Left lung (tissue), 10 donors: ENCODE data around the gene SOS1. TPM values are rescaled to one million over a fixed set of nuclear protein-coding genes. Genes with fewer than 3 reads are reported as not detected.

ENCODE experiments used
- ATAC-seq: fragments of 200-7000 bp; cut with Tn5 transposase; one replicate; pipeline ENCODE4 v1.9.1; 2020; ENCODE audit warnings: moderate library complexity
- DNase-seq, 4 donors: peaks; one replicate each; pipeline ENCODE4 v3.0.0-alpha.2; 2013 to 2020
- H3K27ac ChIP-seq, 2 donors: fragments of 200-600 bp; sonication (generic) in 1 of 2; one replicate each; pipeline versions ENCODE4 v1.5.0 to v1.8.0; 2020 to 2021
- H3K27me3 ChIP-seq, 2 donors: fragments of 200-600 bp; sonication (generic) in 1 of 2; one replicate each; pipeline versions ENCODE4 v1.5.0 to v1.8.0; 2020 to 2021
- H3K36me3 ChIP-seq, 2 donors: fragments of 200-600 bp; sonication (generic) in 1 of 2; one replicate each; pipeline versions ENCODE4 v1.5.0 to v1.8.0; 2020 to 2021
- H3K4me1 ChIP-seq, 2 donors: fragments of 200-600 bp; one replicate each; pipeline ENCODE4 v1.8.0; 2021
- H3K4me3 ChIP-seq, 2 donors: fragments of 200-600 bp; sonication (generic) in 1 of 2; one replicate each; pipeline versions ENCODE4 v1.5.0 to v1.8.0; 2020 to 2021; ENCODE audit warnings: mild to moderate bottlenecking in 1 of 2
- H3K9me3 ChIP-seq, 2 donors: fragments of 200-600 bp; sonication (generic) in 1 of 2; one replicate each; pipeline versions ENCODE4 v1.5.0 to v1.8.0; 2020 to 2021
- intact Hi-C, 2 donors: fragments of 100-400 bp; cut with DNase I; formaldehyde crosslinking; loops; one replicate each; pipeline versions ENCODE4 v1.11.2 to v1.14.2; 2022
- polyA plus RNA-seq, 6 donors: library from polyadenylated mRNA; unstranded; fragments of 120-200 nt; gene quantifications; one replicate each; pipeline ENCODE4 v1.2.1, GENCODE V29; 2013; ENCODE audit not compliant: insufficient read length in 6 of 6
- total RNA-seq, 2 donors: library from RNA; stranded (reverse); fragmentation: NEBNext Ultra II Directional; extraction: Animal tissue kit (Norgen Biotek cat#: 25700); gene quantifications; one replicate each; pipeline ENCODE4 v1.2.1, GENCODE V29; 2021
- TF ChIP-seq, protein P1 (sequence below), 2 donors: fragments of 200-600 bp; sonication (generic) in 1 of 2; IDR thresholded peaks; one replicate each; pipeline versions ENCODE4 v1.5.0 to v1.8.0; 2021; ENCODE audit warnings: antibody characterized with exemption in 2 of 2
- donor health status: DM: no; HTN: yes; CAD: no.
- donor health status: DM: no; HTN: no; CAD: no.

Gene SOS1
- total and polyA plus RNA-seq, 8 donors, result 31.3 to 69.2 (median 60.7) TPM

DNA sequence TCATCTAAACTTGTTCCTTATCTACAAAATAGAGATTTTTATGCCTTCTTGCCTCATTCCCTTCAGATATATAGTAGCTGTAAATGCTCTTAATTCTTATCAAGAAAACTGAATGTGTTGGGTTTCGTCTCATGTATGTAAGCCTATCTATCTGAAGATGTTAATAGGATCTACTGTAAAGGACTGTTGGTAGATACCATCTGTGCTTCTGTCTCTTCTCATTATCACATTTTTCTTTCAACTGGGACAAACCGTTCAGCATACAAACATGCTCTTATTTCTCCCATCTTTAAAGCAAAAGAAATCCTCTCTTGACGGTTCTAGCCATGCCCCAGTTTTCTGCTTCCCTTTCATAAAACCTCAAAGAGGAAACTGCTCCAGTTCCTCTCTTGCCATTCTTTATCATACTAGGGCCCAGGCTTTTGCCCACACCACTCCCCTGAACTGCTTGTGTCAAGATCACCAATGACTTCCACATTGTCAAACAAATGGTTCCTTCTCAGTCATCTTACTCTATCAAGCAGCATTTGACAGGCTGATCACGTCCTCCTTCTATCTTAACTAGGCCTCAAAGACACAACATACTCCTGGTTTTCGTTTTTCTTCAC is 142.5 kb downstream of the SOS1 start:
- ATAC-seq (no peak), DNase-seq (no peak)
- no peaks in the 10 kb centered on the region for H3K36me3 ChIP-seq
- no peaks in the 10 kb centered on the region for H3K27me3 ChIP-seq
- TF ChIP-seq, protein P1, sequence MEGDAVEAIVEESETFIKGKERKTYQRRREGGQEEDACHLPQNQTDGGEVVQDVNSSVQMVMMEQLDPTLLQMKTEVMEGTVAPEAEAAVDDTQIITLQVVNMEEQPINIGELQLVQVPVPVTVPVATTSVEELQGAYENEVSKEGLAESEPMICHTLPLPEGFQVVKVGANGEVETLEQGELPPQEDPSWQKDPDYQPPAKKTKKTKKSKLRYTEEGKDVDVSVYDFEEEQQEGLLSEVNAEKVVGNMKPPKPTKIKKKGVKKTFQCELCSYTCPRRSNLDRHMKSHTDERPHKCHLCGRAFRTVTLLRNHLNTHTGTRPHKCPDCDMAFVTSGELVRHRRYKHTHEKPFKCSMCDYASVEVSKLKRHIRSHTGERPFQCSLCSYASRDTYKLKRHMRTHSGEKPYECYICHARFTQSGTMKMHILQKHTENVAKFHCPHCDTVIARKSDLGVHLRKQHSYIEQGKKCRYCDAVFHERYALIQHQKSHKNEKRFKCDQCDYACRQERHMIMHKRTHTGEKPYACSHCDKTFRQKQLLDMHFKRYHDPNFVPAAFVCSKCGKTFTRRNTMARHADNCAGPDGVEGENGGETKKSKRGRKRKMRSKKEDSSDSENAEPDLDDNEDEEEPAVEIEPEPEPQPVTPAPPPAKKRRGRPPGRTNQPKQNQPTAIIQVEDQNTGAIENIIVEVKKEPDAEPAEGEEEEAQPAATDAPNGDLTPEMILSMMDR (IDR thresholded peaks at IDR 0.05), result no peak
- H3K27ac ChIP-seq, result peak overlapping the region in 1 of 2 donors; percentile 34
- no peaks in the 10 kb centered on the region for H3K9me3 ChIP-seq
- no peak overlapping the region for H3K4me3 ChIP-seq
- no peaks in the 10 kb centered on the region for H3K4me1 ChIP-seq
- intact Hi-C loops, result no loop called here

DNA sequence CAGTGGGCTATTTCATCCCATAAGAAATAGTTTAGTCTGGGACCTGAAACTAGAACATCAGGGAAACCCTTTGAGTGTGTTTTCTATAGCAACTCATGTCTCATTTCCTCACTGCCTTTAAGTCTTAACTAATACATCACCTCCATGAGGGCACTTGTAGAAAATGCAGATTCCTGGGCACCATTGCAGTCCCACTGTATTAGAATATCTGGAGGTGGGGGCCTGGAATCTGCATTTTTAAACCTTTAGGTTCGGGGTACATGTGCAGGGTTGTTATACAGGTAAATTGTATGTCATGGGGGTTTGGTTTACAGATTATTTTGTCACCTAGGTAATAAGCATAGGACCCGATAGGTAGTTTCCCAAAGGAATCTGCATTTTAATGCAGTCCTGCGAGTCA is 143.8 kb downstream of the SOS1 start:
- Histone ChIP-seq H3K9me3 (no peaks in the 10 kb centered on the region), H3K36me3 (no peaks in the 10 kb centered on the region), H3K27ac (no peak overlapping the region), H3K27me3 (no peaks in the 10 kb centered on the region), H3K4me3 (no peak overlapping the region), H3K4me1 (no peaks in the 10 kb centered on the region)
- no peak for ATAC-seq
- DNase-seq, result no peak
- TF ChIP-seq, protein P1 (IDR thresholded peaks at IDR 0.05), result no peak
- intact Hi-C loops, result no loop called here

DNA sequence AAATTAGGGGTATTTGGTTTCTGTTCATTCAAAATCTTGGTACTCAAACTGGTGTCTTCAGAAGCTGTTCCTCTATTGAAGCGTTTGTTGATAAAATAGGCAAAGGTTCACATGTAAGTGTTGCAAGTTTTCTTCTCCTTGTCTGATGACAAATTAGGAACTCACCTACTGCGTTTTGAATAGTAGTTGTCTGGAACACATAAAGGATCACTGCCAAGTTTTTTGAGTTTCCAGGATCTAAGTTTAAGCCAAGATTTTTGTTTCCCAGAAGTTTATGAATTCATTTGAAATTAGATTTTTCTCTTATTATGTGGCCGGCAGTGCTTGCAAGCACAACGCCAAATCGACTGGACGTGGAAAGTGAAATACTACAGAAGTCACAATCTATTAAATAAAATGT is 145.8 kb downstream of the SOS1 start:
- ATAC-seq, result no peak
- no peaks in the 10 kb centered on the region for H3K27me3 ChIP-seq
- no peak for DNase-seq
- H3K4me1 ChIP-seq, result no peaks in the 10 kb centered on the region
- TF ChIP-seq, protein P1 (IDR thresholded peaks at IDR 0.05), result no peak
- no peaks in the 10 kb centered on the region for H3K9me3 ChIP-seq
- no peaks in the 10 kb centered on the region for H3K36me3 ChIP-seq
- intact Hi-C loops, result no loop called here
- H3K4me3 ChIP-seq, result no peak overlapping the region
- no peak overlapping the region for H3K27ac ChIP-seq

DNA sequence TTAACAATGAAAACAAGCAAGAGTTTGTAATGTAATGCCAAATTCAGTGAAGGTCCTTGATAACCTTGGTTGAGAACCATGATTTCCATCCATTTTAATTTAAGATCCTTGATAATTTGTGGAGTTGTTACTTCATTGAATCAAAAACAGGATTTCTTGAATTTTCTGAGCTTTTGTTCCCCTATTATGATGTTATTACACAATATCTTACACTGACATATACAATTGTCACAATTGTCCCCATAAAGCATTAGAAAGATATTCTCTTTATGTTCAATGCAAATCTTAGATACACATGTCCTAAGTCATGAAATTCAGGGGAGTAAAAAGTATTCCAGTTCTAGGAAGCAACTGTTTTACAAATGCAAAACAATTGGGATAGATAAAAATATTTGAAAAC is 147.6 kb downstream of the SOS1 start:
- H3K36me3 ChIP-seq, result no peaks in the 10 kb centered on the region
- H3K9me3 ChIP-seq, result no peaks in the 10 kb centered on the region
- ATAC-seq, result no peak
- no peak for DNase-seq
- no peak overlapping the region for H3K27ac ChIP-seq
- intact Hi-C loops, result no loop called here
- no peaks in the 10 kb centered on the region for H3K4me1 ChIP-seq
- H3K4me3 ChIP-seq, result no peak overlapping the region
- no peaks in the 10 kb centered on the region for H3K27me3 ChIP-seq
- TF ChIP-seq, protein P1 (IDR thresholded peaks at IDR 0.05), result no peak

DNA sequence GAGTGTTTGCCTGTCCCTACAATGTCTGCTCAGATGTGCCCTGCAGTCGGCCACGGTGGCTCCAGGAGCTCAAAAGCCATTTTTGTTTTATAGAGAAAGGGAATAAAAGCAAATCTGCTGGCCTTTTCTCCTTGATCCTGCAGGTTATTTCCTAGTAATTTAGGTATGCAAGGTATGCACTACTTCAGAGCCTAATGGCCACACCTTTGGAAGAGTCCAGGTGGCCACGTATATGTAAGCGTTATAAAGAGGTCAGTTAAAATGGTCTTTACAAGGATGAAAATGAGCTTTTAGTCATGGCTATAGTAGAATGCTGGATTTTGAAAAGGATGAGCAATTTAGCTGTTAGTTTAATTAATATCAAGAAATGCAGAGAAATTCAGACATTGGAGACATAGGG is 149.5 kb downstream of the SOS1 start:
- no peaks in the 10 kb centered on the region for H3K4me1 ChIP-seq
- DNase-seq, result no peak
- ATAC-seq, result peak; percentile 68
- no peaks in the 10 kb centered on the region for H3K36me3 ChIP-seq
- intact Hi-C loops, result no loop called here
- H3K4me3 ChIP-seq, result no peak overlapping the region
- no peaks in the 10 kb centered on the region for H3K9me3 ChIP-seq
- H3K27ac ChIP-seq, result no peak overlapping the region
- no peaks in the 10 kb centered on the region for H3K27me3 ChIP-seq
- TF ChIP-seq, protein P1 (IDR thresholded peaks at IDR 0.05), result no peak
